ENCODE measurements around the gene MED26. TPM values are rescaled to one million over a fixed set of nuclear protein-coding genes. Genes with fewer than 3 reads are reported as not detected.

MED26 gene
- total RNA-seq, 4 donors from 2014 or later = 4.4 to 12.9 (median 8.4) TPM

GRCh38 chr19:16594131-16594586 is 33.8 kb downstream of the MED26 start:
- Histone ChIP-seq H3K27ac (no peak overlapping the region), H3K27me3 (no peaks in the 10 kb centered on the region), H3K9me3 (no peaks in the 10 kb centered on the region), H3K36me3 (no peaks in the 10 kb centered on the region), H3K4me1 (peaks cover 20 to 56% of the 10 kb centered on the region in 2 donors), H3K4me3 (replicated peaks in 1 of 3) (no peak overlapping the region)
- intact Hi-C loops (cut with DNase I) = no loop called here
- TF ChIP-seq CTCF (IDR thresholded peaks at IDR 0.05) = no peak
- no peak for DNase-seq
- 48 to 73% methylated on average over 7 to 10 of the region's 10 CpGs for WGBS, 2 donors

- 91 to 93% methylated on average over 2 to 4 of the region's 4 CpGs for WGBS, 2 donors
- no peak for DNase-seq
- H3K36me3 ChIP-seq = no peaks in the 10 kb centered on the region
- no peak overlapping the region for H3K27ac ChIP-seq
- intact Hi-C loops (cut with DNase I) = no loop called here
- H3K4me3 ChIP-seq (replicated peaks in 1 of 3) = no peak overlapping the region
- H3K4me1 ChIP-seq = peaks cover 19 to 57% of the 10 kb centered on the region in 2 donors
- no peaks in the 10 kb centered on the region for H3K9me3 ChIP-seq
- TF ChIP-seq POLR2A (IDR thresholded peaks at IDR 0.05) = no peak
- no peaks in the 10 kb centered on the region for H3K27me3 ChIP-seq
Measured at GRCh38 chr19:16593181-16593580, 34.8 kb downstream of the MED26 start.

GRCh38 chr19:16591803-16592556 is 36.0 kb downstream of the MED26 start:
- Histone ChIP-seq H3K4me3 (replicated peaks in 1 of 3) (no peak overlapping the region), H3K9me3 (no peaks in the 10 kb centered on the region), H3K4me1 (peaks cover 31 to 69% of the 10 kb centered on the region in 2 donors), H3K27me3 (no peaks in the 10 kb centered on the region), H3K36me3 (no peaks in the 10 kb centered on the region), H3K27ac (no peak overlapping the region)
- 65 to 66% methylated on average over 6 to 10 of the region's 10 CpGs for WGBS, 2 donors
- no peak for TF ChIP-seq POLR2A (IDR thresholded peaks at IDR 0.05)
- no peak for TF ChIP-seq CTCF (IDR thresholded peaks at IDR 0.05)
- intact Hi-C loops (cut with DNase I) = no loop called here
- DNase-seq = no peak

- intact Hi-C loops (cut with DNase I) = no loop called here
- Histone ChIP-seq H3K4me1 (peaks cover 38 to 76% of the 10 kb centered on the region in 2 donors), H3K9me3 (no peaks in the 10 kb centered on the region), H3K27ac (no peak overlapping the region), H3K36me3 (no peaks in the 10 kb centered on the region), H3K27me3 (no peaks in the 10 kb centered on the region), H3K4me3 (replicated peaks in 1 of 3) (no peak overlapping the region)
- TF ChIP-seq CTCF (IDR thresholded peaks at IDR 0.05) = no peak
- DNase-seq = no peak
- 71 to 79% methylated on average over 9 of the region's 9 CpGs for WGBS, 2 donors
Measured at GRCh38 chr19:16590876-16591802, 36.9 kb downstream of the MED26 start.

GRCh38 chr19:16589917-16590316 is 38.1 kb downstream of the MED26 start:
- WGBS, 2 donors = 0 to 31% methylated on average over 1 to 3 of the region's 3 CpGs
- no peak for TF ChIP-seq CTCF (IDR thresholded peaks at IDR 0.05)
- no peak for TF ChIP-seq POLR2A (IDR thresholded peaks at IDR 0.05)
- no peak overlapping the region for H3K4me3 ChIP-seq (replicated peaks in 1 of 3)
- H3K27ac ChIP-seq = no peak overlapping the region
- no peaks in the 10 kb centered on the region for H3K27me3 ChIP-seq
- DNase-seq = peak; percentile 68 to 73
- H3K4me1 ChIP-seq = peaks cover 42 to 79% of the 10 kb centered on the region in 2 donors
- no peaks in the 10 kb centered on the region for H3K9me3 ChIP-seq
- intact Hi-C loops (cut with DNase I) = no loop called here
- H3K36me3 ChIP-seq = no peaks in the 10 kb centered on the region
